Breast epithelium (tissue), 4 donors: ENCODE measurements around the gene GOLGB1. TPM values are rescaled to one million over a fixed set of nuclear protein-coding genes. Genes with fewer than 3 reads are reported as not detected.
"Not testable (repeated sequence)": the region's sequence is repeated elsewhere in the genome, so short reads cannot be mapped to it uniquely, and the experiment has no call there.

Source experiments
- DNase-seq, 2 donors: peaks; one replicate each; pipeline ENCODE4 v3.0.0-alpha.2; 2019; ENCODE audit warnings: low spot score in 2 of 2
- H3K27ac ChIP-seq, 2 donors: fragments of 200-600 bp; sonication (generic) in 1 of 2; one replicate each; pipeline ENCODE4 v1.5.1; 2016 to 2019; ENCODE audit warnings: mild to moderate bottlenecking in 1 of 2
- H3K27me3 ChIP-seq, 2 donors: fragments of 200-600 bp; sonication (generic) in 1 of 2; one replicate each; pipeline versions ENCODE4 v1.5.1 to v1.6.0; 2017 to 2019; ENCODE audit warnings: control low read depth in 1 of 2, mild to moderate bottlenecking in 1 of 2
- H3K36me3 ChIP-seq: fragments of 200-600 bp; one replicate; pipeline ENCODE4 v1.5.1; 2019
- H3K4me1 ChIP-seq, 2 donors: fragments of 200-600 bp; sonication (generic); one replicate each; pipeline ENCODE4 v1.5.1; 2016 to 2019; ENCODE audit warnings: control low read depth in 1 of 2
- H3K4me3 ChIP-seq, 3 donors: fragments of 200-600 bp; sonication (generic); 1 replicate in 2 of 3; 2 replicates in 1 of 3; pipeline ENCODE4 v1.5.1; 2016 to 2019; ENCODE audit warnings: mild to moderate bottlenecking in 3 of 3, moderate library complexity in 2 of 3
- H3K9me3 ChIP-seq, 2 donors: fragments of 200-600 bp; sonication (generic) in 1 of 2; one replicate each; pipeline ENCODE4 v1.5.1; 2016 to 2019; ENCODE audit warnings: control low read depth in 1 of 2
- CTCF ChIP-seq, 3 donors: fragments of 450-650 bp; IDR thresholded peaks; one replicate each; pipeline ENCODE4 v1.5.1; 2016 to 2017; ENCODE audit warnings: antibody characterized with exemption in 3 of 3, mild to moderate bottlenecking in 3 of 3, moderate library complexity in 3 of 3
- POLR2A ChIP-seq: fragments of 450-650 bp; IDR thresholded peaks from one replicate; pipeline ENCODE4 v1.6.1; 2016; ENCODE audit warnings: antibody characterized with exemption, mild to moderate bottlenecking, moderate library complexity
- POLR2AphosphoS5 ChIP-seq, 3 donors: sonication (generic); formaldehyde crosslinking; IDR thresholded peaks; one replicate each; pipeline ENCODE4 v1.6.1; 2017; ENCODE audit warnings: antibody characterized with exemption in 3 of 3
- intact Hi-C: fragments of 100-400 bp; cut with DNase I; formaldehyde crosslinking; loops from one replicate; pipeline ENCODE4 v1.15.1; 2023; ENCODE audit warnings: low total_unique reads
- total RNA-seq, 3 donors: library from RNA; depleted of rRNA; stranded (reverse); fragments of >200 nt; gene quantifications; one replicate each; pipeline ENCODE4 v1.1.0, GENCODE V29; 2016

GOLGB1 gene
- total RNA-seq, 3 donors from 2014 or later = 95.4 to 106 (median 95.4) TPM

GRCh38 chr3:121786485-121786884 lies 36.9 kb upstream of the GOLGB1 start:
- Histone ChIP-seq H3K9me3 (no peaks in the 10 kb centered on the region), H3K4me1 (no peaks in the 10 kb centered on the region), H3K36me3 (no peaks in the 10 kb centered on the region), H3K27me3 (no peaks in the 10 kb centered on the region), H3K4me3 (no peak overlapping the region), H3K27ac (no peak overlapping the region)
- intact Hi-C loops = no loop called here
- TF ChIP-seq CTCF (IDR thresholded peaks at IDR 0.05) = no peak
- no peak for TF ChIP-seq POLR2AphosphoS5 (IDR thresholded peaks at IDR 0.05)
- no peak for TF ChIP-seq POLR2A
- no peak for DNase-seq

- DNase-seq, H3K27ac ChIP-seq, H3K4me3 ChIP-seq, H3K36me3 ChIP-seq, H3K27me3 ChIP-seq, H3K9me3 ChIP-seq, intact Hi-C loops, H3K4me1 ChIP-seq: not testable (repeated sequence)
Observed at GRCh38 chr3:121782784-121783183, 33.2 kb upstream of the GOLGB1 start.

GRCh38 chr3:121781611-121782010 lies 32.1 kb upstream of the GOLGB1 start:
- no peak for DNase-seq
- Histone ChIP-seq H3K27ac (no peak overlapping the region), H3K36me3 (peaks cover 5% of the 10 kb centered on the region), H3K27me3 (no peaks in the 10 kb centered on the region), H3K4me1 (no peaks in the 10 kb centered on the region), H3K9me3 (no peaks in the 10 kb centered on the region), H3K4me3 (no peak overlapping the region)
- intact Hi-C loops = no loop called here
- TF ChIP-seq POLR2AphosphoS5 (IDR thresholded peaks at IDR 0.05) (no peak), CTCF (IDR thresholded peaks at IDR 0.05) (no peak), POLR2A (no peak)

- H3K9me3 ChIP-seq, H3K27ac ChIP-seq, H3K4me3 ChIP-seq, H3K36me3 ChIP-seq, H3K4me1 ChIP-seq, H3K27me3 ChIP-seq, DNase-seq, intact Hi-C loops: not testable (repeated sequence)
Observed at GRCh38 chr3:121775095-121775494, 25.6 kb upstream of the GOLGB1 start.

- Histone ChIP-seq H3K4me3 (no peak overlapping the region), H3K36me3 (no peaks in the 10 kb centered on the region), H3K27ac (no peak overlapping the region), H3K27me3 (no peaks in the 10 kb centered on the region), H3K9me3 (no peaks in the 10 kb centered on the region), H3K4me1 (no peaks in the 10 kb centered on the region)
- no peak for TF ChIP-seq POLR2A
- TF ChIP-seq POLR2AphosphoS5 (IDR thresholded peaks at IDR 0.05) = no peak
- no peak for TF ChIP-seq CTCF (IDR thresholded peaks at IDR 0.05)
- no peak for DNase-seq
- intact Hi-C loops = loop anchor here (5.0 to 10.0 kb wide), 2 partner anchors 1166 to 1468 kb away; no protein-coding TSS in a partner anchor
Observed at GRCh38 chr3:121769246-121769645, 19.7 kb upstream of the GOLGB1 start.

GRCh38 chr3:121768452-121768851 lies 18.9 kb upstream of the GOLGB1 start:
- Histone ChIP-seq H3K27ac (no peak overlapping the region), H3K9me3 (no peaks in the 10 kb centered on the region), H3K36me3 (no peaks in the 10 kb centered on the region), H3K4me3 (no peak overlapping the region), H3K27me3 (no peaks in the 10 kb centered on the region), H3K4me1 (no peaks in the 10 kb centered on the region)
- intact Hi-C loops = loop anchor here (5.0 to 10.0 kb wide), 2 partner anchors 1166 to 1469 kb away; no protein-coding TSS in a partner anchor
- DNase-seq = no peak
- TF ChIP-seq CTCF (IDR thresholded peaks at IDR 0.05) (no peak), POLR2A (no peak), POLR2AphosphoS5 (IDR thresholded peaks at IDR 0.05) (no peak)
